H9 (cell line): ENCODE results near the gene ADAMTS18. TPM values are rescaled to one million over a fixed set of nuclear protein-coding genes. Genes with fewer than 3 reads are reported as not detected.

Experiments
- DNase-seq: peaks from one replicate; pipeline ENCODE4 v3.0.0-alpha.2; 2017
- H2AFZ ChIP-seq: one replicate; pipeline ENCODE4 v1.6.1; 2013; ENCODE audit warnings: mild to moderate bottlenecking, low read length, control low read depth, moderate library complexity
- H2AK5ac ChIP-seq: 2 replicates; pipeline ENCODE4 v1.6.1; 2013; ENCODE audit warnings: low read length, control low read depth, mixed read lengths; ENCODE audit not compliant: insufficient read length
- H2BK120ac ChIP-seq: one replicate; pipeline ENCODE4 v1.6.1; 2013; ENCODE audit warnings: low read depth, mild to moderate bottlenecking, low read length, control low read depth, inconsistent platforms; ENCODE audit not compliant: poor library complexity, severe bottlenecking
- H2BK12ac ChIP-seq: 2 replicates; pipeline ENCODE4 v1.6.1; 2013; ENCODE audit warnings: low read length, control low read depth, mixed read lengths, low read depth; ENCODE audit not compliant: insufficient read length
- H2BK15ac ChIP-seq: 2 replicates; pipeline ENCODE4 v1.6.1; 2013; ENCODE audit warnings: low read depth, low read length, control low read depth
- H2BK20ac ChIP-seq: one replicate; pipeline ENCODE4 v1.6.1; 2013; ENCODE audit warnings: low read depth, mild to moderate bottlenecking, low read length, control low read depth, inconsistent platforms; ENCODE audit not compliant: poor library complexity, severe bottlenecking
- H2BK5ac ChIP-seq: 2 replicates; pipeline ENCODE4 v1.6.1; 2013; ENCODE audit warnings: low read length, control low read depth, mixed read lengths; ENCODE audit not compliant: insufficient read length
- H3K14ac ChIP-seq: 2 replicates; pipeline ENCODE4 v1.6.1; 2013; ENCODE audit warnings: low read length, control low read depth; ENCODE audit not compliant: insufficient read depth
- H3K18ac ChIP-seq: 2 replicates; pipeline ENCODE4 v1.6.1; 2013; ENCODE audit warnings: low read depth, mild to moderate bottlenecking, mixed read lengths, low read length, control low read depth; ENCODE audit not compliant: insufficient read length
- H3K23ac ChIP-seq: 2 replicates; pipeline ENCODE4 v1.6.1; 2013; ENCODE audit warnings: low read length, control low read depth, mixed read lengths, low read depth; ENCODE audit not compliant: insufficient read length
- H3K23me2 ChIP-seq: 2 replicates; pipeline ENCODE4 v1.6.1; 2013; ENCODE audit warnings: low read depth, mild to moderate bottlenecking, mixed read lengths, low read length, control low read depth; ENCODE audit not compliant: insufficient read length, poor library complexity, severe bottlenecking
- H3K27ac ChIP-seq: 2 replicates; pipeline ENCODE4 v1.5.1; 2013; ENCODE audit warnings: low read length, control low read depth, mixed read lengths, low read depth; ENCODE audit not compliant: insufficient read length
- H3K27me3 ChIP-seq: 2 replicates; pipeline ENCODE4 v1.6.1; 2013; ENCODE audit warnings: low read length, control low read depth, inconsistent platforms; ENCODE audit not compliant: insufficient read depth
- H3K4ac ChIP-seq: 2 replicates; pipeline ENCODE4 v1.6.1; 2013; ENCODE audit warnings: low read depth, mild to moderate bottlenecking, control low read depth, inconsistent platforms, low read length, moderate library complexity
- H3K4me1 ChIP-seq: 2 replicates; pipeline ENCODE4 v1.6.1; 2013; ENCODE audit warnings: low read length, control low read depth, inconsistent platforms; ENCODE audit not compliant: insufficient read depth
- H3K4me2 ChIP-seq: 2 replicates; pipeline ENCODE4 v1.6.1; 2013; ENCODE audit warnings: low read length, control low read depth, mixed read lengths; ENCODE audit not compliant: insufficient read length, insufficient read depth
- H3K56ac ChIP-seq: 2 replicates; pipeline ENCODE4 v1.6.1; 2013; ENCODE audit warnings: low read depth, mild to moderate bottlenecking, mixed read lengths, low read length, control low read depth; ENCODE audit not compliant: insufficient read length
- H3K79me1 ChIP-seq: 2 replicates; pipeline ENCODE4 v1.6.1; 2013; ENCODE audit warnings: low read depth, mild to moderate bottlenecking, moderate library complexity, low read length, control low read depth, inconsistent platforms; ENCODE audit not compliant: insufficient read depth, poor library complexity, severe bottlenecking
- H3K79me2 ChIP-seq: 2 replicates; pipeline ENCODE4 v1.6.1; 2013; ENCODE audit warnings: low read length, control low read depth, inconsistent platforms; ENCODE audit not compliant: insufficient read depth
- H3K9ac ChIP-seq: 2 replicates; pipeline ENCODE4 v1.6.1; 2013; ENCODE audit warnings: low read length, control low read depth, mixed read lengths; ENCODE audit not compliant: insufficient read length; ENCODE audit errors: extremely low read depth
- H3K9me3 ChIP-seq: one replicate; pipeline ENCODE4 v1.6.1; 2013; ENCODE audit warnings: low read depth, low read length, inconsistent platforms; ENCODE audit not compliant: control insufficient read depth
- H3T11ph ChIP-seq: one replicate; pipeline ENCODE4 v1.6.1; 2013; ENCODE audit warnings: mild to moderate bottlenecking, low read length, control low read depth, inconsistent platforms
- H4K20me1 ChIP-seq: one replicate; pipeline ENCODE4 v1.6.1; 2013; ENCODE audit not compliant: control insufficient read depth, insufficient read length, insufficient read depth
- H4K5ac ChIP-seq: 2 replicates; pipeline ENCODE4 v1.6.1; 2013; ENCODE audit warnings: low read depth, mild to moderate bottlenecking, mixed read lengths, low read length, control low read depth; ENCODE audit not compliant: insufficient read length
- H4K8ac ChIP-seq: replicated peaks from 2 replicates; pipeline ENCODE4 v1.6.1; 2013; ENCODE audit warnings: low read length, control low read depth, mixed read lengths, low read depth; ENCODE audit not compliant: insufficient read length
- H4K91ac ChIP-seq: 2 replicates; pipeline ENCODE4 v1.6.1; 2013; ENCODE audit warnings: low read depth, mild to moderate bottlenecking, moderate library complexity, mixed read lengths, low read length, control low read depth; ENCODE audit not compliant: insufficient read length
- H3K27ac Mint-ChIP-seq, 3 experiments: 2 replicates in 2 of 3; 3 replicates in 1 of 3; pipeline ENCODE4 v1.8.0; 2020 to 2021; ENCODE audit warnings: mixed read lengths in 3 of 3, mild to moderate bottlenecking in 1 of 3, moderate library complexity in 1 of 3
- H3K27me3 Mint-ChIP-seq: 2 replicates; pipeline ENCODE4 v1.8.0; 2021; ENCODE audit warnings: low read depth, mild to moderate bottlenecking, moderate library complexity, mixed read lengths
- H3K36me3 Mint-ChIP-seq, 3 experiments: 2 replicates in 2 of 3; 3 replicates in 1 of 3; pipeline ENCODE4 v1.8.0; 2020 to 2021; ENCODE audit warnings: low read depth in 3 of 3, mixed read lengths in 3 of 3; ENCODE audit not compliant: insufficient read depth in 1 of 3
- H3K4me1 Mint-ChIP-seq, 2 experiments: 2 replicates each; pipeline ENCODE4 v1.8.0; 2020; ENCODE audit warnings: mixed read lengths in 2 of 2
- H3K4me3 Mint-ChIP-seq, 2 experiments: 2 replicates in 1 of 2; 3 replicates in 1 of 2; pipeline ENCODE4 v1.8.0; 2020 to 2021; ENCODE audit warnings: mild to moderate bottlenecking in 2 of 2, mixed read lengths in 2 of 2, moderate library complexity in 1 of 2
- H3K9me3 Mint-ChIP-seq, 2 experiments: 2 replicates in 1 of 2; 3 replicates in 1 of 2; pipeline ENCODE4 v1.8.0; 2020; ENCODE audit warnings: mild to moderate bottlenecking in 2 of 2, mixed read lengths in 2 of 2, moderate library complexity in 1 of 2
- WGBS: extraction: QIAGEN DNeasy Blood & Tissue Kit; methylation state at CpG from one replicate; pipeline ENCODE4 v1.1.7; 2013; ENCODE audit warnings: missing lambda C conversion rate, low lambda C conversion rate, mixed read lengths; ENCODE audit not compliant: insufficient read length; ENCODE audit errors: extremely low coverage; 5-methylcytosine and 5-hydroxymethylcytosine counted together
- total RNA-seq: library from RNA; stranded (reverse); gene quantifications from 2 replicates; pipeline ENCODE4 v1.2.1, GENCODE V29; 2021
- TF ChIP-seq, protein P1 (sequence below): fragments of 200-600 bp; sonication (generic); conservative IDR thresholded peaks from 3 replicates; pipeline ENCODE4 v1.8.0; 2021; ENCODE audit warnings: antibody characterized with exemption, mild to moderate bottlenecking

ADAMTS18 gene
- total RNA-seq, 1 experiment from 2014 or later = 0.07 TPM

DNA sequence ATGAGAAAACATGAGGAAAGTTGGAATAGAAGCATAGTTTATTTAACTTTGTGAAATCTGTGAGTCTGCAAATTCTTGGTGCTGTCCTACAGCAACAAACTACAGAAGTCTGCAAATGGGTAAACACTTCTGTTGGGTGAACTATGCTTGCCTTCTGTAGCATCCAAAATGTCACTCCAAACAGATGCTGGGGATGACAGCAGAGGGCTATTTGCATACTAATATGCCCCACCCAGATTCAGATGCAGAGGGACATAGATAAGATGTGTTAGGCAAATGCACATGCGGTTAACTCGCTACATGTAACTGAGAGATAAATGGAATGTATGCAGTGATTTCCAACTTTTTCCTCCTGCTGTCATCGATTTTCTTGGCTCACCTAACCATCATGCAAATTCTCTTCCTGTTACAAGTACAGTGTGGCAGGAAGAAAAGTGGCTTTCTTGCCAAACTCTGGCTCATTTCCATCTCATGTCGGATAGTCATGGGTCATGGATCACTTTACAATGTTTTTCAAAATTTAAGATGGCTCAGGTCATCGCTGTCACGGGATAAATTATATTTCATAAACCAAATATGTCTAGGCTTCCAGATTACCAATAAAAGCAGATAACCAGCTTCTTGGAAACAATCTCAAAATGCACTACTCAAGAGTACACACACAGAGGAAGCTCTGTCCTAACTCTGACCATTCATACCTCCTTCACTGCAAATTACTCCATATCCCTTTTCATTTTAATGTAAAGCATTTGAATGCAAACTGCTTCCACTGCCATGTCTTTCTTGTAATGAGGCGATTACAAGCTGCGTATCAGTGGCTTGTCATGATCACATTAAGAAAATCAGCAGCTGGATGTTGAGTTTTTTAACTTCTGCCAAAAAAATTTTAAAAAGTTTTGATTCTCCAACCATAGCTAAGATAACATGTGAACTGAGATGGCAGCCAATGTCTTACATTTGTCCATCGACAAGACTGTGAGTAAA is 47.7 kb downstream of the ADAMTS18 start:
- no CpG with 5 or more reads among the region's 9 CpGs for WGBS
- TF ChIP-seq, protein P1, sequence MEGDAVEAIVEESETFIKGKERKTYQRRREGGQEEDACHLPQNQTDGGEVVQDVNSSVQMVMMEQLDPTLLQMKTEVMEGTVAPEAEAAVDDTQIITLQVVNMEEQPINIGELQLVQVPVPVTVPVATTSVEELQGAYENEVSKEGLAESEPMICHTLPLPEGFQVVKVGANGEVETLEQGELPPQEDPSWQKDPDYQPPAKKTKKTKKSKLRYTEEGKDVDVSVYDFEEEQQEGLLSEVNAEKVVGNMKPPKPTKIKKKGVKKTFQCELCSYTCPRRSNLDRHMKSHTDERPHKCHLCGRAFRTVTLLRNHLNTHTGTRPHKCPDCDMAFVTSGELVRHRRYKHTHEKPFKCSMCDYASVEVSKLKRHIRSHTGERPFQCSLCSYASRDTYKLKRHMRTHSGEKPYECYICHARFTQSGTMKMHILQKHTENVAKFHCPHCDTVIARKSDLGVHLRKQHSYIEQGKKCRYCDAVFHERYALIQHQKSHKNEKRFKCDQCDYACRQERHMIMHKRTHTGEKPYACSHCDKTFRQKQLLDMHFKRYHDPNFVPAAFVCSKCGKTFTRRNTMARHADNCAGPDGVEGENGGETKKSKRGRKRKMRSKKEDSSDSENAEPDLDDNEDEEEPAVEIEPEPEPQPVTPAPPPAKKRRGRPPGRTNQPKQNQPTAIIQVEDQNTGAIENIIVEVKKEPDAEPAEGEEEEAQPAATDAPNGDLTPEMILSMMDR = no peak
- H3K9me3 Mint-ChIP-seq = no peaks in the 10 kb centered on the region

More for the DNA sequence above, 47.7 kb downstream of the ADAMTS18 start:
- Histone ChIP-seq H3K27me3 (no peaks in the 10 kb centered on the region), H3K79me1 (no peaks in the 10 kb centered on the region), H4K20me1 (no peaks in the 10 kb centered on the region), H3K23me2 (no peaks in the 10 kb centered on the region), H3K23ac (no peak overlapping the region), H2BK12ac (no peak overlapping the region), H2BK120ac (no peak overlapping the region), H2AK5ac (no peak overlapping the region), H4K8ac (no peak overlapping the region), H3K4me2 (peak overlapping the region; percentile 27), H3K4me1 (peaks cover 3% of the 10 kb centered on the region), H3K9ac (no peak overlapping the region), H3T11ph (no peak overlapping the region), H3K79me2 (no peaks in the 10 kb centered on the region), H3K4ac (no peak overlapping the region), H2AFZ (no peak overlapping the region), H3K18ac (no peak overlapping the region), H4K5ac (no peak overlapping the region), H2BK20ac (no peak overlapping the region), H3K27ac (no peak overlapping the region), H3K56ac (no peak overlapping the region), H3K14ac (no peak overlapping the region), H3K9me3 (no peaks in the 10 kb centered on the region), H2BK15ac (no peak overlapping the region), H2BK5ac (no peak overlapping the region), H4K91ac (no peak overlapping the region)
- H3K4me1 Mint-ChIP-seq = peaks cover 24 to 26% of the 10 kb centered on the region in 2 experiments
- no peaks in the 10 kb centered on the region for H3K36me3 Mint-ChIP-seq
- no peaks in the 10 kb centered on the region for H3K27me3 Mint-ChIP-seq
- no peak overlapping the region for H3K4me3 Mint-ChIP-seq
- no peak overlapping the region for H3K27ac Mint-ChIP-seq
- DNase-seq = no peak
